ENCODE measurements around the gene HDGF. TPM values are rescaled to one million over a fixed set of nuclear protein-coding genes. Genes with fewer than 3 reads are reported as not detected.
A peak's percentile ranks its signal among the peaks of the same experiment; 100 is the strongest.

Gene HDGF
- total and polyA plus RNA-seq, 2 donors (not counting 3 experiments of a cell fraction or from before 2014, with no cell fraction given), result 95.1 to 298 TPM

GRCh38 chr1:156694690-156694962 lies 56.8 kb downstream of the HDGF start:
- H4K20me1 ChIP-seq (replicated peaks; ENCODE audit: control insufficient read depth, extremely low read depth, insufficient read depth, low read length), result no peaks in the 10 kb centered on the region
- no peak overlapping the region for H2AFZ ChIP-seq (ENCODE audit: low read depth, low read length)
- H3K27ac ChIP-seq (ENCODE audit: insufficient read depth, low read depth, low read length), result no peak overlapping the region
- H3K4me2 ChIP-seq (ENCODE audit: insufficient read depth, low read length), result no peak overlapping the region
- H3K36me3 ChIP-seq (ENCODE audit: control insufficient read depth in 2 of 2, extremely low read depth in 1 of 2, insufficient read depth in 2 of 2, low read length in 2 of 2), result no peaks in the 10 kb centered on the region
- DNase-seq (ENCODE audit: low read depth, low spot score), result no peak
- CTCF ChIA-PET, result interaction anchor here (1.3 to 16.7 kb wide), 4 partner anchors 10 to 32 kb away, joined by 3 to 453 read pairs (median 9); partner anchors contain the start of gene CRABP2
- no peaks in the 10 kb centered on the region for H3K9me3 ChIP-seq (replicated peaks; ENCODE audit: control insufficient read depth, insufficient read depth, low read length)
- no peaks in the 10 kb centered on the region for H3K79me2 ChIP-seq (ENCODE audit: control insufficient read depth, insufficient read depth, low read length)
- H3K9me1 ChIP-seq (replicated peaks; ENCODE audit: control insufficient read depth, extremely low read depth, insufficient read depth, low read length), result no peaks in the 10 kb centered on the region
- no TSS peak for BruUV-seq (replicated peaks)
- H3K4me1 ChIP-seq (ENCODE audit: control insufficient read depth, extremely low read depth, insufficient read depth, low read length), result no peaks in the 10 kb centered on the region
- H3K27me3 ChIP-seq (ENCODE audit: control insufficient read depth in 2 of 2, insufficient read depth in 2 of 2, low read length in 2 of 2), result peaks cover 12 to 20% of the 10 kb centered on the region in 2 experiments
- POLR2A ChIA-PET, result no interaction called here
- intact Hi-C loops (cut with micrococcal nuclease), result no loop called here
- peak; percentile 18 for FAIRE-seq
- H3K9ac ChIP-seq (replicated peaks; ENCODE audit: extremely low read depth, insufficient read depth, low read length), result no peak overlapping the region
- dilution Hi-C loops (cut with MboI; ENCODE audit: extremely low pct_ligation_motif_present, low sequenced_read_pairs), result no loop called here
- no peak overlapping the region for H3K4me3 ChIP-seq (replicated peaks in 1 of 3; ENCODE audit: insufficient read depth in 1 of 3, low read depth in 1 of 3, low read length in 3 of 3)
- no peak for TF ChIP-seq GATA2 (IDR thresholded peaks at IDR 0.05; ENCODE audit: insufficient read depth, insufficient read length, low read depth, low read length)
- no peak for TF ChIP-seq EZH2 (IDR thresholded peaks at IDR 0.05; ENCODE audit: borderline replicate concordance, low read depth, low read length, severe bottlenecking)
- TF ChIP-seq POLR2AphosphoS5 (IDR thresholded peaks at IDR 0.05; ENCODE audit: insufficient read depth, low read depth, low read length), result no peak
- no peak for TF ChIP-seq CTCF (IDR thresholded peaks at IDR 0.05; ENCODE audit: extremely low read depth in 1 of 2, insufficient read depth in 1 of 2, low read depth in 1 of 2, low read length in 2 of 2)
- TF ChIP-seq MAX (IDR thresholded peaks at IDR 0.05; ENCODE audit: insufficient read depth, insufficient read length), result no peak
- no peak for TF ChIP-seq JUN (IDR thresholded peaks at IDR 0.05; ENCODE audit: borderline replicate concordance, insufficient read depth, insufficient read length, low read depth)
- no peak for TF ChIP-seq FOS (IDR thresholded peaks at IDR 0.05; ENCODE audit: borderline replicate concordance, insufficient read depth, low read length)
- no peak for TF ChIP-seq POLR2A (IDR thresholded peaks at IDR 0.05; ENCODE audit: low read depth, low read length)
- TF ChIP-seq MYC (IDR thresholded peaks at IDR 0.05; ENCODE audit: low read depth, low read length), result no peak

All from endothelial cell of umbilical vein (primary cell).